NCI-H2227 (cell line): ENCODE results near the gene ATG9B.
"Not testable (repeated sequence)": the region's sequence is repeated elsewhere in the genome, so short reads cannot be mapped to it uniquely, and the experiment has no call there.

Experiments used
- DNase-seq: peaks from one replicate; lab custom pipeline; 2025; ENCODE audit not compliant: unreplicated experiment; lab: John Stamatoyannopoulos, UW

The ATG9B gene

GRCh38 chr7:151038951-151039849 is 14.9 kb upstream of the ATG9B start:
- DNase-seq = peak; percentile 64

GRCh38 chr7:151035902-151036301 is 11.6 kb upstream of the ATG9B start:
- no peak for DNase-seq

- no peak for DNase-seq
Measured at GRCh38 chr7:151035026-151035717, 10.9 kb upstream of the ATG9B start.

- no peak for DNase-seq
Measured at GRCh38 chr7:151034312-151035025, 10.2 kb upstream of the ATG9B start.

GRCh38 chr7:151033864-151034249 is 9.6 kb upstream of the ATG9B start:
- no peak for DNase-seq

GRCh38 chr7:151032936-151033863 is 8.9 kb upstream of the ATG9B start:
- DNase-seq = no peak

- DNase-seq = no peak
Measured at GRCh38 chr7:151031011-151031410, 6.7 kb upstream of the ATG9B start.

- no peak for DNase-seq
Measured at GRCh38 chr7:151028948-151029501, 4.7 kb upstream of the ATG9B start.

- DNase-seq = peak; percentile 100
Measured at GRCh38 chr7:151028131-151028947, 4.0 kb upstream of the ATG9B start, which contains the start of gene ABCB8. TSS of gene ABCB8 (plus strand) at chr7:151028450. CDS start at chr7:151028516, 66 bp downstream.

- not testable (repeated sequence) for DNase-seq
Measured at GRCh38 chr7:151027728-151028130, 3.4 kb upstream of the ATG9B start.

GRCh38 chr7:151026771-151027727 is 2.8 kb upstream of the ATG9B start:
- DNase-seq = peak; percentile 34

GRCh38 chr7:151025924-151026671 is 1.8 kb upstream of the ATG9B start:
- DNase-seq = no peak

- DNase-seq = no peak
Measured at GRCh38 chr7:151023232-151023631, 1.1 kb downstream of the ATG9B start.

- DNase-seq = peak; percentile 38
Measured at GRCh38 chr7:151020231-151020630, 4.1 kb downstream of the ATG9B start.

GRCh38 chr7:151019130-151019447 is 5.2 kb downstream of the ATG9B start:
- DNase-seq = no peak

GRCh38 chr7:151018421-151019129 is 5.7 kb downstream of the ATG9B start:
- DNase-seq = no peak

- no peak for DNase-seq
Measured at GRCh38 chr7:151017953-151018420, 6.3 kb downstream of the ATG9B start.
